Measurements from ENCODE around the gene DZIP1L.
A peak's percentile ranks its signal among the peaks of the same experiment; 100 is the strongest.
"Not testable (repeated sequence)": the region's sequence is repeated elsewhere in the genome, so short reads cannot be mapped to it uniquely, and the experiment has no call there.

The DZIP1L gene

DNA sequence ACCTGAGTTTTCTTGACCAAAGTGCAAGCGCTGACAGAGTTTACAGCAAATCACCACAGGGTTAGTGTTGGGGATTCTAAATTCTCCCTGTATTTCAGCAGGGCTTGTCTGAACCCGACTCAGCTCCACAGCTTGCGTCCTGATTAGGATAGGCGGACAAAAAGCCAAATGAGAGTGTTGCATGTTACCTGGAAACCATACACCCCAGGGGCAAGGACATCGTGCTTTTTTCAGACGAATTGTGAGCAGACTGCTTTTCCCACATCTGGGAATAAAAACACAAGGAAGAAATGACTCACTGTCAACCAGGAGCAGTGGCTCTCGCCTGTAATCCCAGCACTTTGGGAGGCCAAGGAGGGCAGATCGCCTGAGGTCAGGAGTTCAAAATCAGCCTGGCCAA lies 3.0 kb downstream of the DZIP1L start:
- DNase-seq: no peak

DNA sequence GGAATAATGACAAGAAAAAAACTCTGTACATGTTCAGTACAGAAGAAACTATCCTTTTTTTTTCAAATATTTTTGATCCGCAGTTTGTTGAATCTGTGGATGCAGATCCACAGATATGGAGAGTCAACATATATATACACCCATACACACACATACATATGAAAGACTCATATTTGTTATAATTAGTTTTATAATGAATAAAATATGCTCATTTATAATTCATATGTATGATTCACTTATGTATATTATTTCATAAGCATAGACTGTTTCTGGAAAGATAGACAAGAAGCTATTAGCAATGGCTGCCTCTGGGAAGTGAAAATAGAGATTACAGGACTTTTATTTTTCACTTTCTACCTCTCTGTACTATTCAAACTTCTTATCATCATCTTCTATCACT lies 9.8 kb downstream of the DZIP1L start:
- DNase-seq: no peak

DNA sequence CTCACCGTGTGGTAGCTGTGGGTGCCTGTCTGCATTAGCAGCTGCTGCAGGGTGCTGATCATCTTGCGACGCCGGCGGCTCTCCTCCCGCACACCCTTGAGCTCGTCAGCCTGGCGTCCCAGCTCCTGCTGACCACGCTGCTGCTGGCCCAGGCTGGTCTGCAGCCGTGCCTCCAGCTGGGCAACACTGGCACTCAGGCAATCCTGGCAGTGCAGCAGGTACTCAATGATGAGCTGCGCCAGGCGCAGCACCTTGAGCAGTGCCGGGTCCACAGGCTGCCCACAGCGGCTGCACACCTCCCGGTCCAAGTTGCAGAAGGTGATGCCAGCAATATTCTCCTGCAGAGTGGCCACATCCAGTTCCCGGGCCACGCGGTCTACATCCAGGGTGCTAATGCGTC lies 11.9 kb downstream of the DZIP1L start:
- no peak for DNase-seq

DNA sequence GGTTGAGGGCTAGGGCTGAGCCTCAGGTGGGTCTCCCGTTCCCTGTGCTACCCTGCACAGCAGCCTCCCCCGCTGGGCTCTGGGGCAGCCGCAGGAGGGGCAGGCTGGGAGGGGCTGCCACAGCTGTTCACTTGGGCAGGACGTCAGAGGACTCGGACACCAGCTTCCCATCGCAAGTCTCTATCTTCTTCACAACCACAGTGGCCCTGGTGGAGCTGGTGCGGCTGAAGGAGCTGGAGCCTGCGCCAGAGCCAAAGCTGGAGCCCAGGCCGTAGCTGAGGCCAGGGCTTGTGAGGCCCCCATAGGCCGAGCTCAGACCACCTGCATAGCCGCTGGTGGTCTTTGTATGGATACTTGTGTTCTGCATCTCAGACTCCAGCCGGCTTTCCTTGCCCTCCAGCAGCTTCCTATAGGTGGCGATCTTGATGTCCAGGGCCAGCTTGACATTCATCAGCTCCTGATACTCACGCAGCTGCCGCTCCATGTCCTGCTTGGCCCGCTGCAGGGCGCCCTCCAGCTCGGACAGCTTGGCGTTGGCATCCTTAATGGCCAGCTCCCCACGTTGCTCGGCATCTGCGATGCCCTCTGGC lies 14.0 kb downstream of the DZIP1L start:
- DNase-seq: not testable (repeated sequence)

- DNase-seq: no peak
These were observed 16.0 kb downstream of the DZIP1L start for GRCh38 chr3:138099417-138099816.

DNA sequence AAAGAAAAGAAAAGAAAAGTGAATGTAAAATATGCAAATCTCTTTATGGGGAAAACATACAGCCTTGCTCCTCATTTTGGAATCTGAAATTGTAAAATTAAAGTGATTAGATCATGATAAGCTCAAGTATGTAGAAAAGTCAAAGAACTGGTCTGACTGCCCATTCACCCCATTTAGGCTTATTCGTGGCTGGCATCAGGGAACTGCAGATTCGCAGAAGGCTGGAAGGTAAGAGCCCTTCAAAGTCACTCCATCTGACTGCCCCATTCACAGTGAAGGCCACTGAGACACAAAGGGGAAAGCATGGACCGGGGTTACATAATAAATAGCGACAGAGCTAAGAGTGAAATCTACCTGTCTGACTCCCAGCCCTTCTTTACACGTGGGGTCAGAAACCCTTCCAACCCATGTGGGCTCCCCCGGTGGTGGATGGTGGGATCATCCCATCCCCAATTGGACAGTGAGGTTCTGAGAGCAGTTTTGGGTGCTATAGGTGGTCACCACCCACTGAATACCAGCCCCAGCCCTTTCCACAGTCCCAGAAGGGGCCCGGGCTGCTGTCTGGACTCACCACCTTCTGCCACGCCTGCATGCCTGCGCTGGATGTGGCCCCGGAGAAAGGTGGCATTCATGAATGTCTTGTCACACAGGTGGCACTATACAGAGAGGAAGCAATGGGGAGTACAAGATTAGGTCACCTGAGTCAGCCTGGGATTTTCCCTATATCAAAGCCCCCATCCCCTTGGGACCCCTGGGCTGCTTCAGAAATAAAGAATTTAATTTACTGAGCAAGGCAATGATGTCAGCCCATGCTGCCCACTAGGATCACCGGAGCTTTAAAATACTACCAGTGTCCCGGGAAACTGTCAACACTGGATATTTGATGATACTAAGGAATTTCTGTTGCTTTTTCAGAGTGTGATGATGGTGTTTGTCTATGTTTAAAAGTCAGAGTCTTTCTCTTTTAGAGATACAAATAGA lies 17.9 kb downstream of the DZIP1L start:
- no peak for DNase-seq

- no peak for DNase-seq
These were observed 21.7 kb downstream of the DZIP1L start for GRCh38 chr3:138093721-138094120.

DNA sequence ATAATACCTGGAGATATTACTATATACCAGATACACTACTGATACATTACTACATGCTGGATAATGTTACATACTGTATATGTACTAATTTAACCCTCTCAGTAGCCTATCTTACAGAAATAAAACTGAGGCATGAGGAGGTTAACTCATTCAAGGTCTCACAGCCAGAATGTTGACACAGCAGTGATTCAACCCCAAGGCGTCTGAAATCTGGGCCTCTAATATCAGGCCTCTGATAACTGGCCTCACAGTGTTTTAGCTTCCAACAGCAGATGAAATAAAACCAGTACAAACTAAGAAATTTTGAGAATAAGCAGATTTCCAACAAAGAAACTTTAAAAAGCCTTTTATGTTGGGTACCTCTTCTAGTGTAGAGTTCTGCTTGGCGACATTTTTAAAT lies 23.4 kb downstream of the DZIP1L start:
- DNase-seq: no peak

GRCh38 chr3:138089091-138089490 lies 26.3 kb downstream of the DZIP1L start:
- no peak for DNase-seq

- not testable (repeated sequence) for DNase-seq
These were observed 29.7 kb downstream of the DZIP1L start for GRCh38 chr3:138085745-138086144.

DNA sequence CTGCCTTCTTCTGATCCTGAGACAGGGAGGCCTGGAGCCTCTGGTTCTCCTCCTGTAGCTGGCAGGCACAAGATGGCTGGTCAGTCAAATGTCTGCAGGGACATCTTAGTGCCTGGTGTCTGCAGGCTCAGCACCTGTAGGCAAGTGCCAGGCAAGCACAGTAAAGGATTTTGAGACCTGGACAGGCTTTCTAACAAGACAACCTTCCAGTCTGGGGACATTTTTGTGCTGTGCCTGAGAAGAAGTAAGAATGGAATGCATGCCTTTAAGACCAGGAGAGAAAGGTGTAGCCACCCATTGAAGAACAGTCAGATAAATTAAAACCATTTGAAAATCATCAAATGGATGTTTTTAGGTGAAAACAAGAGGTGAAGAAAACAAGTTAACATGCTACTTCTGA lies 31.2 kb downstream of the DZIP1L start:
- DNase-seq: no peak

DNA sequence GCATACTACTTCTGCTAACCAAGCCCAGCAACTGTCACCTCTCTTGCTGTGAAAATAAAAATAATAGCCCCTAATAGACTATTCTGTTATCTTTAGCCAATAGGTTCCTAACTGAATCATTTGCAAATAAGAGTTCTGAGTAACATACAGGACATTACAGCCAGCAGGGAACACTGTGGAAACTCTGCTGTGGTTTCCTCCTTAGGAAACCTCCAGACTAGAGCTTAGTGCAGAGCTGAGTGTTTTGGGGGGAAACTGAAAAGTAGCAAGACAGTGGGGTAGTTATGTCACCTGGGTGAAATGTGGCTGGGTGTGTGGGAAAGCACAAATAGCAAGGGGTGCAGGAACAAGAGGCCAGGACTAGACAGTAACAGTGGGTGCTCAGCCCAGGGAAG lies 32.4 kb downstream of the DZIP1L start:
- no peak for DNase-seq

GRCh38 chr3:138082085-138082991 lies 33.1 kb downstream of the DZIP1L start:
- DNase-seq: no peak

DNA sequence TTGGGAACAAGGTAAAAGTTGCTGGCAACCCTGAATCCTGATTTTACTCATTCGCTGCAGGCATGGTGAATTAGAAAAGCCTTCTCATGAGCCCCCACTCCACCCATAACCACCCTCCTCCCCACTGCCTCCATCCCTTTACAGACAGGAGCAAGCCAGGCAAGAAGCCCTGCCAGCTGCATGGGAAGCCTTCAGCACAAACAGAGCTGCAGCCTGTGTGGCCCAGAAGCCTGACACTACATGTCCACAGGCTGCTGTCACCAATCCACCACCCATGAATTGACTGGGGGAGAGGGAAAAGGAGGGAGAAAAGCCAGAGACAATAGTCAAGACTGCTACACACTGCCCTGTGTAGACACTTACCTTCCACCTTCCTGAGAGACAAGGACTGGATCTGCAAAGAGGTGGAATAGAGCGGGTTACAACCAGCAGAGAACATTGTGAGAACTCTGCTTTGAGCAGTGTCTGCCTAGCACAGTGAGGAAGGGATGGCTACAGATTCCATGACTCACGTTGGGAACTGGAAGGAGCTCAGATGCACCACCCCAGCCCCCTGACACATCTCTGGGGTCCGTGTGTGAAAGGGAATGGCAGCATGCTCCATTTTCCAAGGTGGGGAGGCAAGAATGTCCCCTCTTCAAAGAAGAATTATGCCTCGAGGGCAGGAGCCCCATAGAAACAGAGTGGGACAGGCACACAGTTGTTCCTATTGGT lies 33.9 kb downstream of the DZIP1L start:
- no peak for DNase-seq

DNA sequence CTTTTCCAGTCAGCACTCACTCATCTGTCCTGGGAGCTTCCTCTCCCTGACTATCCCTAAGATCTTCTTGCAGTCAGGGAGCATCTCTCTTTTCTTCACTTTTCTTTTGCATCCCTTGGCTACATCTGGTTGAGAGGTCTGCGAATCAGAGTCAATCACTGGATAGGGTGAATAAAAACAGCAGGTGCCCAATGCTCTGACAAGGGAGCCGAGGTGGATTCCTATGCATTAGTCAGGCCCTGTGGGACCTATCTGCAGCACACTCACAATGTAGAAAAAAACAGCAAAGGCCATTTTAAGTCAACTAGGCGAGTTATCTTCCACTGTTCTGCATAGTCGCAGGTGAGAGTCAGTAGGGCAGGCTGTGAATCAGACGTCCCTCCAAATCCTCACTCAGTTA lies 35.5 kb downstream of the DZIP1L start:
- DNase-seq: no peak

DNA sequence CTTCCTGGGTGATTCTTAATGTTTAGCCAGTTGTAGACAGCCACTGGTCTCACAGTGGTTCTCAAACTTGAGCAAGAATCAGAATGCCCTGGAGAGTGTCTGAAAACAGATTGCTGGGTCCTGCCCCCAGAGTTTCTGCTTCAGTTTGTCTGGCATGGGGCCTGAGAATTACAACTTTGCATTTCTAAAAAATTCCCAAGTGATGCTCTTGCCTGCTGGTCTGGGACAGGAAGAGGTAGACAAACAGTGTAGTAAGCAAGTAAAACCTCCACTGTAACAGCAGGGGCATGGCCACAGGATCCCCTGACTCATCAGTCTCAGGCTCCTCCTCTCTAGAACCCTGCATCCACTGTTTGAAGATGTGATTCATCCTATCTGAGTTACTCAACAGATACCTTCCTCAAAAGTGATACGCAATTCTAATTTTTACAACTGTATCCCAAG lies 36.5 kb downstream of the DZIP1L start:
- no peak for DNase-seq

DNA sequence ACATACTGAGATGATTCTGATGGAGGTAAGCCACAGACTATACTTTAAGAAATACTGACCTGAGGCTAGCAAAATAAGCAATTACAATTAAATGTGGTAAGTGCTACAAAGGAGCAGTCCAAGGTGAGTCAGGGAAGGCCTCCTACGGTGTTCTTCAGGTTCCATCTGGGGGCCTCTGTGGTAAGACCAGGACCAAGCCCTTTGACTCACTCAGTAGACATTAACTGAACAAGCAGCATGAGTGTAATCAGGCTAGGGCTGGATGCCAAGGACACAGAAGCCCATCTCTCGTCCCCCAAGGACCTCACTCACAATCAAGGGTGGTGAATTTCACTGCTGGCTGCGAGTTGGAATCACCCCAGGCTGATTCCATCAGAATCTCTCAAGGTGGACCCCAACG lies 37.3 kb downstream of the DZIP1L start:
- no peak for DNase-seq

DNA sequence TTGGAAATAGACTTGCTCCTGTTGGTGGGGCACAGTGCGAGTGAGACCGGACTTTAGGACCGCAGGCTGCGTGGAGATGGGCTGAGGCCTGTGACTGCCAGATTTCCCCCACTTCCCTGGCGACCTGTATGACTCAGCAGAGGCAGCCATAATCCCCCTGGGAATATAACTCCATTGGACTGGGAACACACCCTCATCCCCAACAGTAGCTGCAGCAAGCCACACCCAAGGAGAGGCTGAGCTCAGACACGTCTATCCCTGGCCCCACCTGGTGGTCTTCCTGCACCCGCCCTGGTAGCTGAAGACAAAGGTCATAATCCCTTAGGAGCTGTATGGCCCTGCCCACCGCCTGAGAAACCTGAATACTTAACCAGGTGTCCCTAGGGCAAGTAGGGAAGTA lies 42.6 kb downstream of the DZIP1L start:
- no peak for DNase-seq

- no peak for DNase-seq
These were observed 45.4 kb downstream of the DZIP1L start for GRCh38 chr3:138070006-138070405.

GRCh38 chr3:138068579-138069174 lies 46.7 kb downstream of the DZIP1L start:
- peak; percentile 64 for DNase-seq

GRCh38 chr3:138068046-138068445 lies 47.4 kb downstream of the DZIP1L start:
- no peak for DNase-seq

DNA sequence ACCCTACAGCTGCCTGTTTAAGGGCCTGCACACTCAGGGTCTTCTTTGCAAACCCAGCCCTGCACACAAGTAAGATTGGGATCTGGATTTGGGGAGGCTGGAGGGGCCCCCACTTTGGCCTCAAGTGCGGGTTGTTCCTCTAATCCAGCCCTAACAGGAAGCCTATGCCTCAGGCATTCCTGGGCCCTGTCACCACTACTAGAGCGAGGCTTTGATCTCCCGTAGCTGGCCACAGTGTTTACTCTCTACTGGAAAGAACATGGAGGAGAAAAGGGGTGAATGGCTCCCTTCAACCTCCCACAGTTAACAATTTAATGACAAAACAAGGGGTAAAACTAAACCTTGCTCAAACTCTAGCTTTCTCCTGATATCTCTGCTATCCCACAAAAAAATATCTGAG lies 48.4 kb downstream of the DZIP1L start:
- no peak for DNase-seq

Data from activated CD4-positive, alpha-beta T cell treated with anti-CD3 and anti-CD28 coated beads for 1 hour (primary cell).